BJ (cell line): ENCODE data around the gene PLEKHS1. TPM values are rescaled to one million over a fixed set of nuclear protein-coding genes. Genes with fewer than 3 reads are reported as not detected.
A peak's percentile ranks its signal among the peaks of the same experiment; 100 is the strongest.

ENCODE experiments used
- CTCF ChIA-PET: fragments of 350-600 bp; formaldehyde crosslinking; extraction: SDS; loops from one replicate; lab custom pipeline; 2021; ENCODE audit warnings: antibody characterized with exemption, inconsistent platforms; lab: Yijun Ruan, JAX
- POLR2A ChIA-PET: fragments of 300-600 bp; sonication (Branson Sonifier 250); formaldehyde crosslinking; extraction: SDS; loops from one replicate; lab custom pipeline; 2021; ENCODE audit warnings: antibody characterized with exemption; lab: Charles Lee
- DNase-seq: peaks from one replicate; pipeline ENCODE4 v3.0.0-alpha.2; 2011; ENCODE audit warnings: low read depth
- H3K27me3 ChIP-seq: 2 replicates; pipeline ENCODE4 v1.6.0; 2011; ENCODE audit warnings: low read length; ENCODE audit not compliant: control insufficient read depth, insufficient read depth
- H3K36me3 ChIP-seq: 2 replicates; pipeline ENCODE4 v1.5.1; 2011; ENCODE audit warnings: low read length; ENCODE audit not compliant: control insufficient read depth, insufficient read depth
- H3K4me3 ChIP-seq: 2 replicates; pipeline ENCODE4 v1.5.1; 2011; ENCODE audit warnings: low read depth, mild to moderate bottlenecking, control low read depth, low read length
- CTCF ChIP-seq: IDR thresholded peaks from 2 replicates; pipeline ENCODE4 v1.5.1; 2011; ENCODE audit warnings: low read depth, mild to moderate bottlenecking, control low read depth, inconsistent platforms, low read length, moderate library complexity; ENCODE audit not compliant: insufficient read depth
- polyA minus RNA-seq: library from RNA; depleted of rRNA, polyadenylated mRNA; stranded (reverse); fragments of >200 nt; gene quantifications from 2 replicates; pipeline ENCODE4 v1.2.3, GENCODE V29; 2011; rRNA and poly(A)+ RNA removed
- polyA plus RNA-seq: library from polyadenylated mRNA; depleted of rRNA; stranded (reverse); fragments of >200 nt; gene quantifications from 2 replicates; pipeline ENCODE4 v1.2.3, GENCODE V29; 2011; rRNA removed

The PLEKHS1 gene
- polyA plus RNA-seq (not detected in 2 replicates), polyA minus RNA-seq (not detected in 2 replicates)

- H3K36me3 ChIP-seq = no peaks in the 10 kb centered on the region
- no peak for TF ChIP-seq CTCF
- DNase-seq = peak; percentile 35
- ChIA-PET POLR2A (no interaction called here), CTCF (no interaction called here)
- H3K4me3 ChIP-seq = no peak within 1 kb of the TSS
- H3K27me3 ChIP-seq = no peaks in the 10 kb centered on the region
Observed at GRCh38 chr10:113751181-113751732, at the start of gene PLEKHS1. PLEKHS1 (plus strand) TSS chr10:113751682; CDS start chr10:113755278, 3,596 bp downstream.

- ChIA-PET POLR2A (no interaction called here), CTCF (interaction anchor here (0.7 to 2.6 kb wide), 17 partner anchors 9 to 409 kb away, joined by 3 to 10 read pairs (median 4); partner anchors contain the start of gene CASP7)
- Histone ChIP-seq H3K36me3 (peaks cover 4% of the 10 kb centered on the region), H3K27me3 (no peaks in the 10 kb centered on the region), H3K4me3 (no peak overlapping the region)
- no peak for DNase-seq
- peak; percentile 69 for TF ChIP-seq CTCF
Observed at GRCh38 chr10:113704637-113705343, 46.7 kb upstream of the PLEKHS1 start.

GRCh38 chr10:113705344-113705652, 46.2 kb upstream of the PLEKHS1 start:
- no peak for DNase-seq
- H3K4me3 ChIP-seq = no peak overlapping the region

DNA sequence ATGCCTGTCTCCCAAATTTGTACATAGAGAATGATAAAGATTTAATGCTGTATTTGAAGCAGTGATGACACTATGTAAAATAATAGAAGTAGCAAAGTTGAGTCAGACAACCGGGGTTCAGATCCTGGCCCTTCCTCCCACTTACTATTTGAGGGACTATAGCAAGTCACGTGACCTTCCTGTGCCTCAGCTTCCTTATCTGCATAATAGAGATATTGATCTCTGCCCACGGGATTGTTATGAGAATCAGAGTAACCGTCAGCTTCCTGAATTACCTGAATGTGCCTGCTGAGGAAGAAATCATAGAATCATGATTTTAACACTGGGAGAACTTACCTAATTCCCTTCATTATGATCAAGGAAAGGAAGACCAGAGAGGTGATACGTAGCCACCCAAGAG, 44.9 kb upstream of the PLEKHS1 start:
- DNase-seq = no peak
- Histone ChIP-seq H3K36me3 (0 out of 2 replicates have a peak, but pooled peaks cover 1% of the 10 kb centered on the region), H3K27me3 (no peaks in the 10 kb centered on the region), H3K4me3 (no peak overlapping the region)
- POLR2A ChIA-PET = no interaction called here
- TF ChIP-seq CTCF = no peak
- CTCF ChIA-PET = interaction anchor here (1.0 to 2.6 kb wide), 5 partner anchors 8 to 399 kb away, joined by 3 to 10 read pairs (median 3); partner anchors contain the start of gene CASP7

More at GRCh38 chr10:113705344-113705652, 46.2 kb upstream of the PLEKHS1 start:
- no peak for TF ChIP-seq CTCF
- CTCF ChIA-PET = interaction anchor here (0.7 to 2.6 kb wide), 13 partner anchors 8 to 409 kb away, joined by 3 to 10 read pairs (median 5); partner anchors contain the start of gene CASP7
- Histone ChIP-seq H3K36me3 (peaks cover 4% of the 10 kb centered on the region), H3K27me3 (no peaks in the 10 kb centered on the region)
- POLR2A ChIA-PET = no interaction called here

- DNase-seq = no peak
- TF ChIP-seq CTCF = no peak
- H3K4me3 ChIP-seq = no peak overlapping the region
- no peaks in the 10 kb centered on the region for H3K27me3 ChIP-seq
- CTCF ChIA-PET = interaction anchor here (1.3 to 1.9 kb wide), 2 partner anchors 30 to 394 kb away, joined by 5 read pairs; partner anchors contain the start of gene CASP7
- POLR2A ChIA-PET = no interaction called here
- no peaks in the 10 kb centered on the region for H3K36me3 ChIP-seq
Observed at GRCh38 chr10:113708640-113709039, 42.8 kb upstream of the PLEKHS1 start.
